Stimulated activated CD8-positive, alpha-beta memory T cell treated with anti-CD3 and anti-CD28 coated beads, Interleukin-12 subunit alpha, Interleukin-12 subunit beta, amount 100 ng/mL, for 1 hour (primary cell): Measurements from ENCODE around the gene TRDN.
"Not testable (repeated sequence)": the region's sequence is repeated elsewhere in the genome, so short reads cannot be mapped to it uniquely, and the experiment has no call there.

Experiments used
- DNase-seq: peaks from one replicate; pipeline ENCODE4 v3.0.0-alpha.2; 2020; ENCODE audit warnings: low read depth

Gene TRDN

DNA sequence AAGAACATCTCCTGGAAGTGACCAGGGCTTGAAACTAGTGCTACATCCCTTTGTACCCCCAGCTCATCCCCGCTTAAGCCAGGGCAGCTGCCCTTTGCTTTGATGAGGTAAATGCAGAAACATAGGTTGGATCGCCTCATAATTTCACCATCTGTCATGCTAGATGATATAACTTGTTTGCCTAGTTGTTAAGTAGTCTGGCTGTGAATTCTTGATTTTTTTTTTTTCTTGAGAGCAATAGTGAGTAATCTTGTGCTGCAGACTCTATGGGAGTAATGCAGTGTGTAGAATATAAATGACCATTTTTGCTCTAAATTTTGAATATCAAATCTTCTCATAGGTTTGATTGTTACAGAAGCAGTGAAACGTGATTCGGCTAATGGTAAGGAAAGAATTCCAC, 4.1 kb downstream of the TRDN start:
- DNase-seq, result no peak

DNA sequence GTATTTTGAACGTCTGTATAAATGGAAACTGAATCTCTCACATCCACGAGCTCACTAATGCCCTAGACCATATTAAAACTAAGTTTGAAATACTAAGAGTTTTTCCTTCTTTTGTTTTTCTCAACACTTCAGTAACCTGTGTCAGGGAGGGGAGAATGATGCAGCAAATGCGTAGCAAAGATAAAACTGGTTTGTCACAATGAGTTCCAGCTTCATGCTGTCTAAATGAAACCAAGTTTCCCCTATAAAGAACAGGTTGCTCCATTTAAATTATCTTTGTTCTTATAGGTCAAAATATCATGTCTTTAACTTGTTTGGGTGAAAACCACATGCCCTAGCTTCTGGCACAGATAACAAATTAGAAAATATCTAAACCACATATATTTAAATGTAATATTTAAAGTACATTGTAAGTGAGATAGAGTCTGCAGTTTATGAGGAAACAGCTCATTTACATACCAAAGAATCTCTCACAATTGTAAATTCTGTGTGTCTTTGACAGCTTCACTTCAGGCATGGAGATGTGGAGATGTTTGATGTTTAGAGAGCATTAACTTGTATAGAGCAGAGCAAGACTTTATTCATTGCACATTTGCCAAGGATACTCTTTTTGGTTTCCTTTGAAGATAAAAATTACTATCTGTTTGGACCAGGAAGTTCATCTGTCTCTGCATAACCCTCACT, 7.3 kb downstream of the TRDN start:
- no peak for DNase-seq

DNA sequence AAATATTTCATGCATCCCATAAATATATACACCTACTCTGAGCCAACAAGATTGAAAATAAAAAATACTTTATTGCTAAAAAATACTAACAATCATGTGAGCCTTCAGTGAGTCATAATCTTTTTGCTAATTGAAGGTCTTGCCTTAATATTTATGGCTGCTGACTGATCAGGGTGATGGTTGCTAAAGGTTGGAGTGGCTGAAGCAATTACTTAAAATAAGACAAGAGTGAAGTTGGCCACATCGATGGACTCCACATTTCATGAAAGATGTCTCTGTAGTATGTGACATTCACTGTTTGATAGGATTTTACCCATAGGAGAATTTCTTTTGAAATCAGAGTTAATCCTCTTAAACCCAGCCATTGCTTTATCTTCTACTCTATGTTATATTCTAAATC, 11.1 kb downstream of the TRDN start:
- DNase-seq, result no peak

DNA sequence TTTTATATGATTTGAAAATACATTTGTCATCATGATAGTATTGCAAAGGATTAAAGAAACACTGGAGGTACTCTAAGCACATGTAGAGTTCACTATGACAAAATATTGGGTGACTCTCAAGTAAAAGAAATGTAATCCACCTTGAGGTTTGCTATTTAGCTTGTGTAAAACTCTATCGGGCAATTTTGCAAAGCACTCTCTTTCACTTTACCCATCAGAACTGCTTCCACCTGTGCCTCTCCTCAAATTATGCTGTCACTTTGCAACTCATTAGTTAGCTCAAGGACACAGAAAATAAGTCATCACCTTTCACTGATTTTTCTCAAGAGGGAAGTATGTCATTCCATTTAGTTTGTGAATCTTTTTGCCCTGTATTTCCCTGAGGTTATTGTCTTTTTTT, 14.0 kb downstream of the TRDN start:
- no peak for DNase-seq

DNA sequence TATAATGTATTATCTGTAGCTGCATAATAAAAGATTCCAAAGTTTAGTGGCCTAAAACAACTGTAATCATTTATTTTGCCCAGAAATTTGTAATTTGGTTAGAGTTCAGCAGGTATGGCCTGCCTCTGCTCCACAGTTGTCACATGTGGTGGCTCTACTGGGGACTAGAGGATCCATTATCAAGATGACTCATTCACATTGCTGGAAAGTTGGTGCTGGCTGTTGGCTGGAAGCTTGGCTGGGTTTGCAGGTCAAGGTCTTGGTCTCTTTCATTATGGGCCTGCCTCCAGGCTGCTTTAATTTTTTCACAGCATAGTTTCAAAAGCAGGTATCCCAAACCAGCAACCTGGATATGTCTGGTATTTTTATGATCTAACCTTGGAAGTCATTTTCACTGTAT, 17.6 kb downstream of the TRDN start:
- DNase-seq, result no peak

DNA sequence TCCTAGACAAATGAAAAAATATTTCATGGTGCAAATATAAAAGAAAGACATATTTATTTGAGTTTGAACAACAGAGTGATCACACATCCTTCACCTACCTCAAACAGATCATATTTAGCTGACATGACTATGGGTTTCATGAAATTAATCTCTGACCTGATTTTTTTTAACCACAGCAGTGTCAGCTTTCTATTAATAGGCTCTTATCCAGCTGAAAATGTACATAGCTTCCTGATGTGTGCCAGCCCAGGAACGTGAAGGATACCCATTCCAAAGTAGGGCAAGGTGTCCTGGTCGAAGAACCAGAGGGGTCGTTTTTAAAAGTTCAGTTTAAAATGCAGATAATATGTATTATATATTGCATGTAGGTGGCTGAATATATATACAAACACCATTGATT, 19.8 kb downstream of the TRDN start:
- DNase-seq, result no peak

DNA sequence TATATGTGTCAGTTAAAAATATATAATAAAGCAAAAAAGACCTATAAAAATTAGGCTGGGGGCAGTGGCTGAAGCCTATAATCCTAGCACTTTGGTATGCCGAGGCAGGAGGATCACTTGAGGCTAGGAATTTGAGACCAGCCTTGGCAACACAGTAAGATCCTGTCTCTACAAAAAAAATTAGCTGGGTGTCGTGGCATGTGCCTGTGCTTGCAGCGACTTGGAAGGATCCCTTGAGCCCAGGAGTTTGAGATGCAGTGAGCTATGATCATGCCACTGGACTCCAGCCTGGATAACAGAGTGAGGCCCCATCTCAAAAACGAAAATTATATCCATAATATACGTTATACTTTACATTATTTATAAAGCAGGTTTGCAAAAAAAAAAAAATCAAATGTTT, 20.7 kb downstream of the TRDN start:
- no peak for DNase-seq

DNA sequence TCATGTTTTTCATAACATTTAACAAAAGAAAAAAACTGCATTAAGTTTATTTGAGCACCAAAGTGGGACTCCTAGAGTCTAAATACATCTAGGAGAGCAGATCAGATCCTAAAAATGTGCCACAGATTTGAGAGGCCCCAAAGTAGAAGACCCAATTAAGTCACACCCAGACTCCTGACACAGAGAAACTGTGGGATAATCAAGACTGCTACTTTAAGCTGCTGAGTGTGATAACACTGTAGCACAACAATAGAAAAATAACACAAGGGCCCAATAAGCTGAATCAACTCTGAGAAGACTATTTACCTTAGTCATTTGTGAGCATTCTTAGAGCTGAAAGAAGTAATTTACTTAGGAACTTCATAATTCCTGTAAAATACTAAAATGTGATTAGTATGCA, 26.0 kb downstream of the TRDN start:
- DNase-seq, result no peak

DNA sequence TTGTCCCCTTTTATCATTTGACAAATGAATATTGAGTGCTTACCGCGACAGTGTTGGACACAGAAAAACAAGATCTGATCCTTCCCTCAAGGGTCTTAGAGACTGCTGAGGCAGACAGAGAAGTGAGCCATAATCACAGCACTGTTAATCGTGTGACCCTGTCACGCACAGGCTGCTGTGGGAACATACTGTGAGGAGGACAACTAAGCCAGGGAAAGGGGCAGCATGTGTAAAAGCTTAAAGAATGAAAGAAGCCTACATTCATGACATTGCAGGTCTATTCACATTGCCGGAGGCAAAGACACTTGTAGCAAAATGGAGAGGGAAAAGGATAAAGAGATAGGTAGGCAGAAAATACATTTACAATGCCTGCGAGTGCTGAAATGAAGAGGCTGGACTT, 32.7 kb downstream of the TRDN start:
- no peak for DNase-seq

DNA sequence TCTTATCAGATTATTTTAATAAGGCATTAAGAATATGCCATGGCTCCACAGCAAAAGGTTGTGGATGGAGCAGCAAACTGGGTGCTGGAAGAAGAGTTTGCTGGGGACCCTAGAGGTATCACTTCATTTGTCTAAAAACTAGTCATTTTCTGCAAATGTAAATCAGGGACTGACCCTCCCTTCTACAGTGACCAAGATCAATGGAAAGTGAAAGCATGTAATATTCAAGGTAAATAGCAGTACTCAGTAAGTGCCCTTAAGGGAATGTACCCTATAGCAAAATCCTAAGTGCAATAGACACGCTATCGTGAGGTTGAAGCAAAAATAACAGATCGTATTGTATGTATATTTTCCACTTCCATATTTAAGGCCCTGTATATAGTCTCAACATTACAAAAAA, 38.7 kb downstream of the TRDN start:
- DNase-seq, result no peak

DNA sequence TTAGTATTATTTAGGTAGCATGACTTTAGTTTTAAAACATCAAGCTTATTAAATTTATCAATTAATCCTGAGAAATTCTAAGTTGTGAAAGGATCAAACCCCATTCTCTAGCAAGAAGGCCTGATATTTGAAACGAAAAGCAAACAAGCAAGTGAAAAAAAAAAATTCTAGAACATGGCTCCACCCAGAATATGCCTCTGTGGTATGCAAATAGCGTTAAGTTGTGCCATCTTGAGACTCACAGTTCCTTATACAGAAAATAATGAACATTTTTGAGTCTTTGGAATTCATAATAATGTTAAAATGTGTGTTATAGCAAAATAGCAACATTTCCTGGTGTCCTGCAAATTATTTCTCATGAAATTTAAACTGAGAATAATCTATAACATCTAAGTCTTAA, 42.0 kb downstream of the TRDN start:
- no peak for DNase-seq

DNA sequence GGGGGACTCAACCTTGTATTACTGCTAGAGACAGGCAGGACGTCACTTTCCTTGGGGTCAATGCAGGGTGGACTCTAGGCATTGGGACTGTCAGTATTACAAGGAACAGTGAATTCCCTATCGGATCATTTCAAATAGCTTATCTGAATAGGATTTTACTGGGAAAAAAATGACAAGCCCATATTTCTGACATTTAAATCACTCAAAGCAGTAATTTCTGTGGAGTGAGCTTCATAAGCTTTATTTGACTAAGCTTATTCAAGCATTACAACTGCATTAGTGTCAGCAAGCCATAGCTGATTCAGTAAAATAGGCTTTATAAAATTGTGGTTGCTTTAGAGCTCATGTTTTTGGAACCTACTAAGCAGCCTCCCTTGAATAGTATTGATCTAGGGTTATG, 44.3 kb downstream of the TRDN start:
- DNase-seq, result no peak

DNA sequence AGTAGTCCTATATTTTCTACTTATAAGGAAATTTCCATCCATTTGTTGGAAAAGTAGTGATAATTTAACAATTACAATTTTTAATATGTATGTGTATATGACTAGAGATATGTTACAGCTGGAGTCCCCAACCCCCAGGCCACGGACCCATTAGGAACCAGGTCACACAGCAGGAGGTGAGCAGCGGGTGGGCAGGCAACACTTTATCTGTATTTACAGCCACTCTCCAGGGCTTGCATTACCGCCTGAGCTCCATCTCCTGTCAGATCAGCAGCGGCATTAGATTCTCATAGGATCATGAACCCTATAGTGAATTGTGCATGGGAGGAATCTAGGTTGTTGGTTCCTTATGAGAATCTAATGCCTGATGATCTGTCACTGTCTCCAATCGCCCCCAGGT, 46.8 kb downstream of the TRDN start:
- no peak for DNase-seq

DNA sequence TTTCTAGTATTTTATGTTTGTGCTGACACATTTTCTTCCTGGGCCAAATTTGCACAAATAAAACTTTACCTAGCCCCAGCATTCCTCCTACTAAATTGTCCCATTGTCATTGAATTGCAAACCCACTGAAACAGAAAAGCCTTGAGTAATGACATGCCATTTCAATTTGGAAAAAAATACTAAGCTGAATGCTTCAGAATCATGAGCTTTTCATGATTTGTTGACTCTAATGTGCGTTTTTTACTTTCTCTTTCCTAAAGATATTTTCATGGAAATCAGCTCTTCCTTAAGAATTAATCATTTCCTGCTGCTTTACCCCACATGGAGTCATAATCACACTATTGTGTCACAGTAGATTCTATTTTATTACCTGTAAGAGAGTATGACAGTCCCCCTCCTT, 47.4 kb downstream of the TRDN start:
- no peak for DNase-seq

DNA sequence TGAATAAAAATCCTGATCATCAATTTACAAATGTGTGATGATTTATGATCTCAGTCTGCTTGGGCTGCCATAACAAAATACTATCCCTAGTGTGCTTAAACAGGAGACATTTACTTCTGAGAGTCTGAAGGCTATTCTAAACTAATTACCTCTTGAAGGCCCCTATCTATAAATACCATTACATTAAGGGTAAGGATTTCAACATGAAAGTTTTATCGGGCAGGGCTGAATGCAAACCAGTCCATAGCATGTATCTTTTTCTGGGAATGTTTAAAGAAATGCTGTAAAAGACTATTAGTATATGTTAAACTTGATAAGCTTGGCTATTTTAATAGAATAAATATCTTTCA, 48.2 kb downstream of the TRDN start:
- no peak for DNase-seq

DNA sequence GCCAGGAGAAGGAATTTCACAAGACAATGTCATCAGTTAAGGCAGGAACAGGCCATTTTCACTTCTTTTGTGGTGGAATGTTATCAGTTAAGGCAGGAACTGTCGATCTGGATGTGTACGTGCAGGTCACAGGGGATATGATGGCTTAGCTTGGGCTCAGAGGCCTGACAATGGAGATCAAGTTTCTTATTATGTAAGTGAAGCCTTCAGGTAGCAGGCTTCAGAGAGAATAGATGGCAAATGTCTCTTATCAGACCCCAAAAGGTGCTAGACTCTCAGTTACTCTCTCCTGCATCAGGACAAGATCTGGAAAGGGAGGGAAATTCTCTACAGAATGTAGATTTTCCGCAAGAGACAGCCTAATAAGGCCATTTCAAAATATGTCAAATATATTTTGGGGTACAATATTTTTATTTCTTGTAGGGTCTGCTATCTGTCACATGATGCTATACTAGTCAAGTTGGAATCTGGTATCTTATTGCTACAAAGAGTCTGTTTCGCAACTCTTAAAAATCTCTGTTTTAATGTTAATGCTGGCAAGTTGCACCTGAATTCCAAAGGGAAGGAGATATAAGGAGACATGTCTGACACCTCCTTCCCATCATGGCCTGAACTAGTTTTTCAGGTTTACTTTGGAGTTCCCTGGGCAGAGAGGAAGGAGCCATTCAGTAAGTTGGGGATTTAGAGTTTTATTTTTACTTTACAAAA, 48.8 kb downstream of the TRDN start:
- no peak for DNase-seq

DNA sequence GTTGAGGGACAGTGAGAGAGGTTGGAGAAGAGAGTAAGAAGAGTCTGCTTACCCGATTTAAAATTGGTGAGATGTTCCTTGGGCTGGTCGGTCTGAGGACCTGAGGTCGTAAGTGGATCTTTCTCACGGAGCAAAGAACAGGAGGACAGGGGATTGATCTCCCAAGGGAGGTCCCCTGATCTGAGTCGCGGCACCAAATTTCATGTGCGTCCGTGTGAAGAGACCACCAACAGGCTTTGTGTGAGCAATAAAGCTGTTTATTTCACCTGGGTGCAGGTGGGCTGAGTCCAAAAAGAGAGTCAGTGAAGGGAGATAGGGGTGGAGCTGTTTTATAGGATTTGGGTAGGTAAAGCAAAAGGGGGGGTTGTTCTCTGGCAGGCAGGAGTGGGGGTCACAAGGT, 49.3 kb downstream of the TRDN start:
- not testable (repeated sequence) for DNase-seq

DNA sequence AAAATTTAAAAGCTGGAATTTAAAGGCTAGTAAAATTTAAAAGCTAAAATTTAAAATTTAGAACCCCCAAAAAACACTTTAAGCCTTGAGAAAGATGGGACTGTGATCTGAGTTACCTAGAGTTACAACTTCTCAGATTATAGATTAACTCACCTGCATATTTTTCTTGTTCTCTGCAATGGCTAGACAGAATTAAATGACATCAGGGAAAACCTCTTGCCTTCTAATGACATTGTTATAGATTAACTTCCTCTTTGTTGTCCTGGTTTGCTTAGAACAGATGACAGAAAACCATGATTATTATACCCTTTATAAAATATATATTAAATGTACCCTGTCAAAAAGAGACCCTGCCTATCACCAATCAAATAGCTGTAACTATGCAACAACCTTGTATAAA, 56.4 kb downstream of the TRDN start:
- no peak for DNase-seq

DNA sequence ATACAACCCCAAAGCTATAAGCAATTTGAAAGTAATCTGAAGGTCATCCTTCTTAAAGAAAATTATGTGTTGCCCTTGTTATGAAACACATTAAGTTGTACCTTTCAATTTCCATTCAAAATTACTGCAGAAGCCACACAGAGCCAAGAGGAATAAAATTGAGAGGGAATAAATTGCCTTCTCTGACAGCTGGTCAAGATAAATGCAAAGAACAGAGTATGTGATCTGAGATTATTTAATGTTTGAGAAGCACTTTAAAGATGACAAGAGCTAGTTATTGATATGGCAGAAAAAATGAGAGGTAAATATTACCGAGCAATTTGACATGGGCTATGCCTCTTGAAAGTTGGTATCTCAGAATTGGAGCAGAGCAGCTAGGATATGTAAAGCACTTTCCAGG, 61.6 kb downstream of the TRDN start:
- DNase-seq, result no peak

DNA sequence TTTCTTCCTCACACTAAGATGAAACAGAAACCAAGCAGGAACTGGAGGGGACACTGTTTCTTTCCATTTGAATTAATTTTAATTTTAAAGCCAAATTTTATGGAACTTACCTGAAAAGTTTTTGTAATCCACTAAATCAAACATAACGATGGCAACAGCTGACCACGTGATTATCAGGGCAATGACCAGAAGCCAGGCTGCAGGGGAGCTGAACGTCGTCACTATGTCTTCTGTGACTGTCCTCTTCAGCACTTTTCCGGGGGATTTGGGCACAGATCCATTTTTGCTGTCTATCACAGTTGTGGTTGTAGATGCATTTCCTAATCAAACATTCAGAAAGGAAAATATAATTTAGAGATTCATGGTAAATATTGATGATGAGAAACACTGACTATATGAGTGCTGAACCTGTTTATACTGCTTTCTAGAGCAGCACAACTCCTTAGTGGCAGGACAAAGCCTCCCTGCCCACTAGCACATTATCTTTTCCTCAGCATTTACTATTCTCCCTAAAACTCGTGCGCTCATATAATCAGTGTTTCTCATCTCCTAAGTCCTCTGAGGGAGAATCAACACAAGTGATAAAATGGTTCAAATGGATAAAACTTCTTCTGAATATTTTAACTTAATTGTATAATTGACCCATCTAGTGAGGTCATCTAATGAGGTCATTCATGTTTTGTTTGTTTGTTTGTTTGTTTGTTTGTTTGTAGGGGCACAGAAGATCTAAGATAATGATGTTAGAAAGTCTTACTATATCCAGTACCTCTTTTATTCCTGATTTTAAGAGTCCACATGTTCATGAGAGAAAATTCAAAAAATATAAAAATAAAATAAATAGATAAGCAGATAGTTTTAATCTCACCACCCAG, 65.7 kb downstream of the TRDN start:
- DNase-seq, result no peak

DNA sequence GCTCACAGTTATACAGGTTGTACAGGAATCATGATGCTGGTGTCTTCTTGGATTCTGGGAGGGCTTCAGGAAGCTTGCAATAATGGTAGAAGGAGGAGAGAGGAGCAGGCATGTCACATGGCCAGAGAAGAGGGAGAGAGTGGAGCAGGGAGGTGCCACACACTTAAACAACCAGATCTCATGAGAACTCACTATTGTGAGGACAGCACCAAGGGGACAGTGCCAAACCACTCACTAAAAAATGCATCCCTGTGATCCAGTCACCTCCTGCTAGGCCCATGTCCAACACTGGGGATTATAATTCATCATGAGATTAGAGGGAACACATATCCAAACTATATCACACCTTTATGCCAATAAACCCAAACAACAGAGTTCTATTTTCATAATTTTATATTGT, 67.2 kb downstream of the TRDN start:
- DNase-seq, result no peak

DNA sequence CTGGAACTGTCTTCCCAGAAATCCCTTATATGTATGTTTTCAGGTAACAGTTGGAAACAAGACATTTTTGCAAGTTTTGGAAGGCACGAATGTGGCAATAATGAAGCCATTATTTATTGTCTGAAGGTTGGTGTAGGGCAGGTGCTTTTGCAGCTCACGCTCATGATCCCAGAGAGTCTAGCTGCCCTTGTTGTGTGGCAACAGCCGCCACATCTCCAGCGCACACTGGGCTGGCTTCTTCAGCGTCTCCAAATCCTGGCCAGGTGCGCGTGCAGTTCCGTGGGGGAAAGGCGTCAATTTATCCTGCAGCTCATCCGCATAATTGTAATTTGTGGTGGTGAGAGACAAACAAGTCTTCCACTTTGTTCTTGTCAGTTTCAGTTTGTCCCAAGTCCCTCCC, 71.2 kb downstream of the TRDN start:
- no peak for DNase-seq

DNA sequence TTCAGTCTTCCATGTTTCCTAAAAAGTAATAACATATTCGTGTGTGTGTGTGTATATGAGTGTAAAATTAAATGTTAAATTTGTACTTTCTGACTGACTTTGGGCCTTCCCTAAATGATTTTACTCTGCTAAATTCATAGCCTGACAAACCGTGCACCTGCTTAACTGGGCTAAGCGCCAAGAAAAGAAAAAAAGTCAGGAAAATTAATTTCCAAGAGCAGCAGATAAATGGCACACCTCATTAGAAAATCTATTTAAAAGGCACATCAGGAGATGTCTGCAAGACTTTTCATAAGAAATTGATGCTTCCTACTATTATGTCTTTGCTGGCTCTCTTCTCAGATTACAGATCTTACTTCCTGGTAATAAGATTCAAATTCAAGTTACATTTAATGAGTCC, 72.4 kb downstream of the TRDN start:
- DNase-seq, result no peak
